HepG2 (cell line): Measurements from ENCODE around the gene R3HDM1. TPM values are rescaled to one million over a fixed set of nuclear protein-coding genes. Genes with fewer than 3 reads are reported as not detected.

Experiments
- HHEX ChIP-seq: IDR thresholded peaks from 2 replicates; pipeline ENCODE4 v1.6.1; 2016; ENCODE audit warnings: control low read depth
- KLF16 ChIP-seq, 2 experiments: sonication (generic) in 1 of 2; formaldehyde crosslinking in 1 of 2; IDR thresholded peaks; 2 replicates each; pipeline versions ENCODE4 v1.6.1 to v1.8.0; 2016 to 2023; ENCODE audit warnings: missing genetic modification reagents in 2 of 2, missing compliant biosample characterization in 1 of 2
- ZNF34 ChIP-seq: sonication (generic); formaldehyde crosslinking; IDR thresholded peaks from 2 replicates; pipeline ENCODE4 v1.4.0; 2020; ENCODE audit warnings: mild to moderate bottlenecking, missing genetic modification reagents, borderline replicate concordance
- ZNF512B ChIP-seq: sonication (generic); formaldehyde crosslinking; IDR thresholded peaks from 2 replicates; pipeline ENCODE4 v1.5.1; 2020; ENCODE audit warnings: missing genetic modification reagents, mild to moderate bottlenecking, borderline replicate concordance
- ZNF646 ChIP-seq: sonication (generic); formaldehyde crosslinking; IDR thresholded peaks from 2 replicates; pipeline ENCODE4 v1.9.0; 2021; ENCODE audit warnings: mild to moderate bottlenecking, missing genetic modification reagents
- polyA plus RNA-seq, 8 experiments: library from polyadenylated mRNA; depleted of rRNA in 3 of 8; stranded (reverse) in 7 of 8; unstranded in 1 of 8; fragments of >200 nt; fragmentation: Illumina TruSeq in 4 of 8; extraction: Trizol in 4 of 8; gene quantifications; 2 replicates each; pipeline versions ENCODE4 v1.2.1 to v1.2.3, GENCODE V29; 2011 to 2016; ENCODE audit warnings: low read depth in 4 of 8, missing spikeins in 1 of 8, mixed read lengths in 1 of 8; ENCODE audit not compliant: insufficient read depth in 1 of 8
- total RNA-seq, 5 experiments: library from RNA; depleted of rRNA; stranded (reverse); fragments of >200 nt; fragmentation: Illumina TruSeq; extraction: Trizol; gene quantifications; 2 replicates each; pipeline ENCODE4 v1.2.3, GENCODE V29; 2016; ENCODE audit warnings: low read depth in 1 of 5

The R3HDM1 gene
- total and polyA plus RNA-seq, 2 of the 13 experiments (the other 11 are each of a cell fraction or from before 2014, with no cell fraction given): 15.7 to 54.3 TPM

GRCh38 chr2:135709992-135710391 is 178.7 kb downstream of the R3HDM1 start (continued):
- TF ChIP-seq ZNF512B (peak; percentile 32; the same call in 1 of the 2 replicates), ZNF646 (CRISPR knock-in tag) (peak; percentile 55; the same call in 1 of the 2 replicates), HHEX (CRISPR knock-in tag) (no peak), KLF16 (CRISPR knock-in tag; IDR thresholded peaks at IDR 0.05) (0 out of 4 replicates have a peak, but pooled peaks of 1 of the 2 experiments have one; percentile 30), ZNF34 (no peak)
